ENCODE results near the gene ZNF74. TPM values are rescaled to one million over a fixed set of nuclear protein-coding genes. Genes with fewer than 3 reads are reported as not detected.

ZNF74 gene
- total RNA-seq, 2 experiments from 2014 or later: 7.9 to 8.0 TPM

- CTCF ChIA-PET: interaction anchor here (0.8 to 4.9 kb wide), 8 partner anchors 13 to 299 kb away, joined by 3 to 64 read pairs (median 6); no protein-coding TSS in a partner anchor
- intact Hi-C loops (cut with micrococcal nuclease): loop anchor here (1.0 to 2.0 kb wide), 4 partner anchors 25 to 299 kb away; no protein-coding TSS in a partner anchor
- Mint-ChIP-seq H3K4me1 (ENCODE audit: low read depth) (peaks cover 18% of the 10 kb centered on the region), H3K27ac (no peak overlapping the region), H3K36me3 (ENCODE audit: low read depth) (peaks cover 2% of the 10 kb centered on the region), H3K4me3 (no peak overlapping the region), H3K27me3 (ENCODE audit: low read depth) (no peaks in the 10 kb centered on the region), H3K9me3 (no peaks in the 10 kb centered on the region)
- no peak for DNase-seq
Observed at GRCh38 chr22:20455709-20456063, 61.7 kb downstream of the ZNF74 start.

DNA sequence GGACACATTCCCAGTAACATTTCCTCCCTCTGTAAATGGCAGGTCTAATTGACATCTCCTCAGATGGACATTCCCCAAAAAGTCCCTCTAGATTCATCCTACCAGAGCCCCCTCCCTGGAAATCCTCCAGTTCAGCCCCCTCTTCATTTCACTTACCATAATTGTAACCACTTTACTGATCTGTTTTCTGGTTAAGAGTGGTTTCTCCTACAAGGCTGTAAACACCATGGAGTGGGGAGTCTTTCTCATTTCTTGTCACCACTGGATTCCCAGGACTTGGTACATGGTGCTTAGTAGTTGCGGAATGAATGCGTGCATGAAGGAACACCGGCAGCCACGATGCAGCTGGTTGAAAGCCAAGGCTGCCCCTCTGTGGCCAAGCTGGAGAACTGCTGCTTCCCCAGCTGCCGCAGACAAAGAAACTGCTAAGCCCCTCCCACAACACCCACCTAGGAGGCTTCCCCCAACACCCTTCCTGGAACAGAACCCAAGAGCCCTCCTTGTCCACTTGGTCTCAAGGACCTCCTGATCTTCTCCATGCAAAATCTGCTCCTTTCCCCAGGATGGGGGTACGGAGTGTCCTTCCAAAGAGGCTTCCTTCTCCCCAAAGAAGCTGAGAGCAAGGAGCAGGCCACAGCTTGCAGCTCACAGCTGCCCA is 62.2 kb downstream of the ZNF74 start:
- Mint-ChIP-seq H3K27ac (no peak overlapping the region), H3K27me3 (ENCODE audit: low read depth) (no peaks in the 10 kb centered on the region), H3K9me3 (no peaks in the 10 kb centered on the region), H3K36me3 (ENCODE audit: low read depth) (peaks cover 5% of the 10 kb centered on the region), H3K4me3 (no peak overlapping the region), H3K4me1 (ENCODE audit: low read depth) (peaks cover 23% of the 10 kb centered on the region)
- CTCF ChIA-PET: interaction anchor here (0.6 to 4.9 kb wide), 16 partner anchors 13 to 437 kb away, joined by 3 to 64 read pairs (median 4); partner anchors contain the start of gene KLHL22
- DNase-seq: peak; percentile 84
- intact Hi-C loops (cut with micrococcal nuclease): loop anchor here (1.0 to 2.0 kb wide), 4 partner anchors 26 to 299 kb away; no protein-coding TSS in a partner anchor

- no peak overlapping the region for H3K4me3 Mint-ChIP-seq
- no peak overlapping the region for H3K27ac Mint-ChIP-seq
- CTCF ChIA-PET: interaction anchor here (0.6 to 4.9 kb wide), 15 partner anchors 12 to 437 kb away, joined by 3 to 64 read pairs (median 4); partner anchors contain the start of gene KLHL22
Observed at GRCh38 chr22:20456722-20457076, 62.7 kb downstream of the ZNF74 start.

GRCh38 chr22:20457506-20458240 is 63.7 kb downstream of the ZNF74 start:
- peaks cover 26% of the 10 kb centered on the region for H3K4me1 Mint-ChIP-seq (ENCODE audit: low read depth)
- no peaks in the 10 kb centered on the region for H3K27me3 Mint-ChIP-seq (ENCODE audit: low read depth)
- no peaks in the 10 kb centered on the region for H3K9me3 Mint-ChIP-seq
- intact Hi-C loops (cut with micrococcal nuclease): loop anchor here (2.0 kb wide), 2 partner anchors 39 to 301 kb away; no protein-coding TSS in a partner anchor
- CTCF ChIA-PET: interaction anchor here (1.3 to 4.9 kb wide), 2 partner anchors 32 to 39 kb away, joined by 4 to 64 read pairs; no protein-coding TSS in a partner anchor
- no peak overlapping the region for H3K4me3 Mint-ChIP-seq
- no peak overlapping the region for H3K27ac Mint-ChIP-seq
- no peak for DNase-seq
- peaks cover 5% of the 10 kb centered on the region for H3K36me3 Mint-ChIP-seq (ENCODE audit: low read depth)

More at GRCh38 chr22:20456722-20457076, 62.7 kb downstream of the ZNF74 start:
- H3K36me3 Mint-ChIP-seq (ENCODE audit: low read depth): peaks cover 5% of the 10 kb centered on the region
- H3K9me3 Mint-ChIP-seq: no peaks in the 10 kb centered on the region
- intact Hi-C loops (cut with micrococcal nuclease): loop anchor here (1.0 to 2.0 kb wide), 4 partner anchors 26 to 300 kb away; no protein-coding TSS in a partner anchor
- no peak for DNase-seq
- H3K4me1 Mint-ChIP-seq (ENCODE audit: low read depth): peaks cover 23% of the 10 kb centered on the region
- H3K27me3 Mint-ChIP-seq (ENCODE audit: low read depth): no peaks in the 10 kb centered on the region

Other genes starting within 250 kb of the ZNF74 start
- gene CCDC188, start 243.1 kb upstream of the ZNF74 start, total RNA-seq: not detected
- 1 to 10 TPM; 2.1 to 2.5 TPM for gene RTN4R, start 125.8 kb upstream of the ZNF74 start, total RNA-seq
- gene DGCR6L, start 74.1 kb upstream of the ZNF74 start, total RNA-seq: 10 to 100 TPM; 21.5 TPM
- gene SCARF2, start 43.7 kb downstream of the ZNF74 start, total RNA-seq: under 1 TPM; 0.21 to 0.30 TPM
- 10 to 100 TPM; 10.1 to 11.7 TPM for gene KLHL22, start 101.6 kb downstream of the ZNF74 start, total RNA-seq
- 100 to 1,000 TPM in 1 of 2 experiments, 10 to 100 TPM in 1; 94.7 to 108 TPM for gene MED15, start 113.5 kb downstream of the ZNF74 start, total RNA-seq